Transverse colon (tissue), 4 donors: Measurements from ENCODE around the gene HIVEP3.

Experiments
- CTCF ChIP-seq, 5 experiments: fragments of 200-600 bp in 3 of 5; fragments of 450-650 bp in 2 of 5; sonication (generic) in 3 of 5; IDR thresholded peaks; 1 replicate in 2 of 5; 2 replicates in 3 of 5; pipeline ENCODE4 v1.5.1; 2016 to 2017; ENCODE audit warnings: antibody characterized with exemption in 5 of 5, inconsistent platforms in 3 of 5, mild to moderate bottlenecking in 2 of 5, moderate library complexity in 1 of 5
- EP300 ChIP-seq: sonication (generic); formaldehyde crosslinking; IDR thresholded peaks from one replicate; pipeline ENCODE4 v1.6.1; 2017; ENCODE audit warnings: antibody characterized with exemption, low read depth
- POLR2A ChIP-seq: fragments of 450-650 bp; IDR thresholded peaks from one replicate; pipeline ENCODE4 v1.6.1; 2016; ENCODE audit warnings: antibody characterized with exemption, mild to moderate bottlenecking, moderate library complexity
- POLR2AphosphoS5 ChIP-seq, 3 donors: sonication (generic); formaldehyde crosslinking; IDR thresholded peaks; one replicate each; pipeline ENCODE4 v1.6.1; 2016; ENCODE audit warnings: antibody characterized with exemption in 3 of 3

DNA sequence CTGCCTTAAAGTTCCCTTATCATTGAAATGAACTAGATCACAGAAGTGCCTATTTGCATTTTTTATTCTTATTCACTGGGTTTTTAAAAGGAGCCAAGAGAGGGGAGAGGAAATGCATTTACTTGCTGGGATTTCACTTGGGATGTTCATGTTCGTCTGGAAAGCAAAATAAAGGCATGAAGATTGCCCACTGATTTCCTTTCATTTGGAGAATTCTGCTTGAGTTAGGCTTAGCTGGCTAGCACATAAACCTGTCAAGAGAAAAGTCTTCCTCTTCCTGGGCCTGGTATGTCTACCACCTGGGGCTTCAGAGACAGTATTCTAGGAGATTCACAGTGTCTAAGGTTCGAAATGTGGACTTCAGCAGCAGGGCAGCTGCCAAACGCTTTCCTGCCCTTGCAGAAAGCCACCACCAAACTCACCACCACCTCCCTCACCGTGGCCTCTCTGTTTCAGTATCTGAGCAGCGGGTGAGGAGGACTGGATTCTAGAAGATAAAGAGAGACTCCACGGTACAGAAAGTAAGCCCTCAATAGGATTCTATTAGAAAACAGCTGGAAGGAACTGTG, 44.5 kb downstream of the HIVEP3 start:
- TF ChIP-seq CTCF (IDR thresholded peaks at IDR 0.05) (no peak), POLR2A (no peak), POLR2AphosphoS5 (IDR thresholded peaks at IDR 0.05) (no peak), EP300 (no peak)
